ENCODE data around the gene SPRR4. TPM values are rescaled to one million over a fixed set of nuclear protein-coding genes. Genes with fewer than 3 reads are reported as not detected.

The SPRR4 gene
- total RNA-seq, result not detected

GRCh38 chr1:152970495-152970894 lies at the start of gene SPRR4:
TSS of gene SPRR4 (plus strand) at chr1:152970648. CDS start at chr1:152971891, 1,243 bp downstream.
- intact Hi-C loops (cut with DNase I; ENCODE audit: low total_unique reads), result no loop called here
- TF ChIP-seq POLR2A (IDR thresholded peaks at IDR 0.05) (no peak), CTCF (IDR thresholded peaks at IDR 0.05) (no peak)

GRCh38 chr1:152924191-152924590 lies 46.3 kb upstream of the SPRR4 start:
- H3K27ac ChIP-seq, result no peak overlapping the region
- H3K36me3 ChIP-seq, result no peaks in the 10 kb centered on the region
- H3K27me3 ChIP-seq, result no peaks in the 10 kb centered on the region
- H3K4me3 ChIP-seq, result no peak overlapping the region
- no peaks in the 10 kb centered on the region for H3K4me1 ChIP-seq
- intact Hi-C loops (cut with DNase I; ENCODE audit: low total_unique reads), result no loop called here
- DNase-seq, result no peak
- H3K9me3 ChIP-seq, result no peaks in the 10 kb centered on the region
- TF ChIP-seq POLR2A (IDR thresholded peaks at IDR 0.05) (no peak), CTCF (IDR thresholded peaks at IDR 0.05) (no peak)

More at GRCh38 chr1:152970495-152970894, at the start of gene SPRR4:
- no peaks in the 10 kb centered on the region for H3K36me3 ChIP-seq
- no peaks in the 10 kb centered on the region for H3K4me1 ChIP-seq
- no peaks in the 10 kb centered on the region for H3K9me3 ChIP-seq
- no peaks in the 10 kb centered on the region for H3K27me3 ChIP-seq
- no peak for DNase-seq
- H3K4me3 ChIP-seq, result no peak within 1 kb of the TSS
- no peak within 1 kb of the TSS for H3K27ac ChIP-seq

GRCh38 chr1:152926091-152926490 lies 44.4 kb upstream of the SPRR4 start:
- no peak overlapping the region for H3K27ac ChIP-seq
- DNase-seq, result no peak
- intact Hi-C loops (cut with DNase I; ENCODE audit: low total_unique reads), result no loop called here

GRCh38 chr1:152928671-152929070 lies 41.8 kb upstream of the SPRR4 start:
- Histone ChIP-seq H3K27ac (no peak overlapping the region), H3K27me3 (no peaks in the 10 kb centered on the region), H3K36me3 (no peaks in the 10 kb centered on the region), H3K4me1 (no peaks in the 10 kb centered on the region), H3K9me3 (no peaks in the 10 kb centered on the region), H3K4me3 (no peak overlapping the region)
- intact Hi-C loops (cut with DNase I; ENCODE audit: low total_unique reads), result no loop called here
- TF ChIP-seq CTCF (IDR thresholded peaks at IDR 0.05) (no peak), POLR2A (IDR thresholded peaks at IDR 0.05) (no peak)
- DNase-seq, result no peak

More at GRCh38 chr1:152926091-152926490, 44.4 kb upstream of the SPRR4 start:
- no peaks in the 10 kb centered on the region for H3K36me3 ChIP-seq
- no peaks in the 10 kb centered on the region for H3K27me3 ChIP-seq
- no peaks in the 10 kb centered on the region for H3K9me3 ChIP-seq
- no peaks in the 10 kb centered on the region for H3K4me1 ChIP-seq
- H3K4me3 ChIP-seq, result no peak overlapping the region
- no peak for TF ChIP-seq CTCF (IDR thresholded peaks at IDR 0.05)
- no peak for TF ChIP-seq POLR2A (IDR thresholded peaks at IDR 0.05)

- intact Hi-C loops (cut with DNase I; ENCODE audit: low total_unique reads), result no loop called here
- no peaks in the 10 kb centered on the region for H3K9me3 ChIP-seq
- H3K4me3 ChIP-seq, result no peak overlapping the region
- no peak overlapping the region for H3K27ac ChIP-seq
- no peaks in the 10 kb centered on the region for H3K27me3 ChIP-seq
- no peaks in the 10 kb centered on the region for H3K4me1 ChIP-seq
- no peak for DNase-seq
- H3K36me3 ChIP-seq, result no peaks in the 10 kb centered on the region
- TF ChIP-seq CTCF (IDR thresholded peaks at IDR 0.05) (no peak), POLR2A (IDR thresholded peaks at IDR 0.05) (no peak)
These were observed 38.2 kb upstream of the SPRR4 start for GRCh38 chr1:152932170-152932811.

Data from uterus (tissue), 4 donors.